ENCODE results near the gene GDPD3. TPM values are rescaled to one million over a fixed set of nuclear protein-coding genes. Genes with fewer than 3 reads are reported as not detected.

Gene GDPD3
- total and polyA plus RNA-seq, 2 of the 13 experiments (the other 11 are each of a cell fraction or from before 2014, with no cell fraction given): 18.7 to 20.6 TPM

- Histone ChIP-seq H2AFZ (ENCODE audit: low read length) (no peak within 1 kb of the TSS), H4K20me1 (ENCODE audit: insufficient read depth, low read length) (peaks cover 33% of the 10 kb centered on the region), H3K36me3 (replicated peaks in 1 of 2; ENCODE audit: control insufficient read depth in 1 of 2, insufficient read depth in 2 of 2, low read length in 2 of 2) (peaks cover 14 to 40% of the 10 kb centered on the region in 2 experiments), H3K27me3 (ENCODE audit: control insufficient read depth in 1 of 2, insufficient read depth in 2 of 2, low read length in 2 of 2) (no peaks in the 10 kb centered on the region; a peak in 1 of 5 replicates), H3K4me3 (replicated peaks in 1 of 3; ENCODE audit: insufficient read depth in 1 of 3, low read depth in 2 of 3, low read length in 3 of 3) (peak within 1 kb of the TSS; percentile 81 to 98 (median 90)), H3K9me3 (ENCODE audit: low read length) (no peaks in the 10 kb centered on the region), H3K4me2 (ENCODE audit: low read depth, low read length) (peak within 1 kb of the TSS; percentile 91), H3K27ac (ENCODE audit: extremely low read length, insufficient read depth, low read length) (peak within 1 kb of the TSS; percentile 82), H3K9ac (ENCODE audit: insufficient read depth, low read depth, low read length) (peak within 1 kb of the TSS; percentile 90), H3K79me2 (ENCODE audit: insufficient read depth, low read length) (peaks cover 38% of the 10 kb centered on the region), H3K4me1 (ENCODE audit: insufficient read depth, low read length) (peaks cover 66% of the 10 kb centered on the region)
- ChIA-PET POLR2A (interaction anchor here (0.9 to 4.3 kb wide), 7 partner anchors 9 to 22 kb away, joined by 3 to 100 read pairs (median 8); partner anchors contain the start of genes ALDOA, TBX6 and YPEL3), CTCF (ENCODE audit: low intra/inter-chr PET ratio, low total read pairs) (no interaction called here)
- WGBS (ENCODE audit: low lambda C conversion rate): 3% methylated on average over 57 of the region's 67 CpGs
- DNase-seq (ENCODE audit: low spot score) (peak; percentile 88), ATAC-seq (peak; percentile 90), FAIRE-seq (no peak)
- intact Hi-C loops (cut with micrococcal nuclease; ENCODE audit: unreplicated experiment) (no loop called here), in situ Hi-C loops (cut with HindIII; ENCODE audit: extremely low pct_ligation_motif_present, low pct_unique_long_range_greater_than_20kb) (loop anchor here (25.0 kb wide), 1 partner anchor 562 kb away; no protein-coding TSS in a partner anchor)
- TSS peak; percentile 99 for BruUV-seq (replicated peaks)
- no peak for TF ChIP-seq IKZF4 (CRISPR knock-in tag; IDR thresholded peaks at IDR 0.05; ENCODE audit: borderline replicate concordance, low read depth, not compliant biosample characterization)
- TF ChIP-seq, protein P1, sequence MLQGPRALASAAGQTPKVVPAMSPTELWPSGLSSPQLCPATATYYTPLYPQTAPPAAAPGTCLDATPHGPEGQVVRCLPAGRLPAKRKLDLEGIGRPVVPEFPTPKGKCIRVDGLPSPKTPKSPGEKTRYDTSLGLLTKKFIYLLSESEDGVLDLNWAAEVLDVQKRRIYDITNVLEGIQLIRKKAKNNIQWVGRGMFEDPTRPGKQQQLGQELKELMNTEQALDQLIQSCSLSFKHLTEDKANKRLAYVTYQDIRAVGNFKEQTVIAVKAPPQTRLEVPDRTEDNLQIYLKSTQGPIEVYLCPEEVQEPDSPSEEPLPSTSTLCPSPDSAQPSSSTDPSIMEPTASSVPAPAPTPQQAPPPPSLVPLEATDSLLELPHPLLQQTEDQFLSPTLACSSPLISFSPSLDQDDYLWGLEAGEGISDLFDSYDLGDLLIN (CRISPR knock-in tag; IDR thresholded peaks at IDR 0.05; ENCODE audit: borderline replicate concordance): no peak
- peak; percentile 75 for TF ChIP-seq SALL1 (CRISPR knock-in tag; IDR thresholded peaks at IDR 0.05)
- TF ChIP-seq ZNF260 (CRISPR knock-in tag; IDR thresholded peaks at IDR 0.05; ENCODE audit: borderline replicate concordance, low read depth): no peak
- TF ChIP-seq ZNF337 (CRISPR knock-in tag; IDR thresholded peaks at IDR 0.05; ENCODE audit: borderline replicate concordance, low read depth): no peak
- no peak for TF ChIP-seq GLMP (CRISPR knock-in tag; IDR thresholded peaks at IDR 0.05; ENCODE audit: borderline replicate concordance)
- no peak for TF ChIP-seq ISX (CRISPR knock-in tag; conservative IDR thresholded peaks at IDR 0.05)
- peak; percentile 78; the same call in 1 of the 2 replicates for TF ChIP-seq ZNF552 (CRISPR knock-in tag; IDR thresholded peaks at IDR 0.05; ENCODE audit: borderline replicate concordance)
- no peak for TF ChIP-seq ZNF879 (CRISPR knock-in tag; IDR thresholded peaks at IDR 0.05)
- TF ChIP-seq, protein P2, sequence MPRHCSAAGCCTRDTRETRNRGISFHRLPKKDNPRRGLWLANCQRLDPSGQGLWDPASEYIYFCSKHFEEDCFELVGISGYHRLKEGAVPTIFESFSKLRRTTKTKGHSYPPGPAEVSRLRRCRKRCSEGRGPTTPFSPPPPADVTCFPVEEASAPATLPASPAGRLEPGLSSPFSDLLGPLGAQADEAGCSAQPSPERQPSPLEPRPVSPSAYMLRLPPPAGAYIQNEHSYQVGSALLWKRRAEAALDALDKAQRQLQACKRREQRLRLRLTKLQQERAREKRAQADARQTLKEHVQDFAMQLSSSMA (CRISPR knock-in tag; IDR thresholded peaks at IDR 0.05): no peak
- no peak for TF ChIP-seq SOX6 (IDR thresholded peaks at IDR 0.05)
- no peak for TF ChIP-seq SOX6 (CRISPR knock-in tag; IDR thresholded peaks at IDR 0.05)
- TF ChIP-seq ZNF878 (CRISPR knock-in tag; IDR thresholded peaks at IDR 0.05): no peak; the same call in 1 of the 2 replicates
- no peak for TF ChIP-seq ZKSCAN8 (CRISPR knock-in tag; IDR thresholded peaks at IDR 0.05; ENCODE audit: borderline replicate concordance)
- TF ChIP-seq, protein P3, sequence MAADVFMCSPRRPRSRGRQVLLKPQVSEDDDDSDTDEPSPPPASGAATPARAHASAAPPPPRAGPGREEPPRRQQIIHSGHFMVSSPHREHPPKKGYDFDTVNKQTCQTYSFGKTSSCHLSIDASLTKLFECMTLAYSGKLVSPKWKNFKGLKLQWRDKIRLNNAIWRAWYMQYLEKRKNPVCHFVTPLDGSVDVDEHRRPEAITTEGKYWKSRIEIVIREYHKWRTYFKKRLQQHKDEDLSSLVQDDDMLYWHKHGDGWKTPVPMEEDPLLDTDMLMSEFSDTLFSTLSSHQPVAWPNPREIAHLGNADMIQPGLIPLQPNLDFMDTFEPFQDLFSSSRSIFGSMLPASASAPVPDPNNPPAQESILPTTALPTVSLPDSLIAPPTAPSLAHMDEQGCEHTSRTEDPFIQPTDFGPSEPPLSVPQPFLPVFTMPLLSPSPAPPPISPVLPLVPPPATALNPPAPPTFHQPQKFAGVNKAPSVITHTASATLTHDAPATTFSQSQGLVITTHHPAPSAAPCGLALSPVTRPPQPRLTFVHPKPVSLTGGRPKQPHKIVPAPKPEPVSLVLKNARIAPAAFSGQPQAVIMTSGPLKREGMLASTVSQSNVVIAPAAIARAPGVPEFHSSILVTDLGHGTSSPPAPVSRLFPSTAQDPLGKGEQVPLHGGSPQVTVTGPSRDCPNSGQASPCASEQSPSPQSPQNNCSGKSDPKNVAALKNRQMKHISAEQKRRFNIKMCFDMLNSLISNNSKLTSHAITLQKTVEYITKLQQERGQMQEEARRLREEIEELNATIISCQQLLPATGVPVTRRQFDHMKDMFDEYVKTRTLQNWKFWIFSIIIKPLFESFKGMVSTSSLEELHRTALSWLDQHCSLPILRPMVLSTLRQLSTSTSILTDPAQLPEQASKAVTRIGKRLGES (CRISPR knock-in tag; IDR thresholded peaks at IDR 0.05; ENCODE audit: borderline replicate concordance): no peak
- TF ChIP-seq SCMH1 (CRISPR knock-in tag; IDR thresholded peaks at IDR 0.05; ENCODE audit: borderline replicate concordance): no peak
Measured at GRCh38 chr16:30075503-30076275, 37.6 kb downstream of the GDPD3 start, which contains the start of gene PPP4C. PPP4C (plus strand) TSS chr16:30075994; CDS start chr16:30076378, 384 bp downstream.

All from HepG2 (cell line).